Activated naive CD4-positive, alpha-beta T cell treated with anti-CD3 and anti-CD28 coated beads, Interleukin-2, amount 50 U/mL, for 72 hours (primary cell): ENCODE measurements around the gene TMPRSS9. TPM values are rescaled to one million over a fixed set of nuclear protein-coding genes. Genes with fewer than 3 reads are reported as not detected.
A peak's percentile ranks its signal among the peaks of the same experiment; 100 is the strongest.

Experiments used
- ATAC-seq, 2 donors: fragments of 150-1000 bp; cut with Tn5 transposase; 2 replicates each; pipeline ENCODE4 v1.10.0; 2021; ENCODE audit warnings: mild to moderate bottlenecking in 2 of 2, moderate library complexity in 2 of 2
- DNase-seq, 2 donors: peaks; one replicate each; pipeline ENCODE4 v3.0.0; 2021 to 2022; ENCODE audit warnings: low spot score in 2 of 2
- H3K27ac Mint-ChIP-seq, 2 donors: one replicate each; pipeline ENCODE4 v1.8.0; 2022; ENCODE audit warnings: mild to moderate bottlenecking in 2 of 2, mixed read lengths in 2 of 2
- H3K36me3 Mint-ChIP-seq, 2 donors: one replicate each; pipeline ENCODE4 v1.8.0; 2022; ENCODE audit warnings: mixed read lengths in 2 of 2
- H3K9me3 Mint-ChIP-seq, 2 donors: one replicate each; pipeline ENCODE4 v1.8.0; 2022; ENCODE audit warnings: mixed read lengths in 2 of 2
- total RNA-seq, 2 donors: library from RNA; stranded (reverse); gene quantifications; one replicate each; pipeline ENCODE4 v1.2.3, GENCODE V29; 2022

Gene TMPRSS9
- total RNA-seq, 2 donors from 2014 or later, result not detected

DNA sequence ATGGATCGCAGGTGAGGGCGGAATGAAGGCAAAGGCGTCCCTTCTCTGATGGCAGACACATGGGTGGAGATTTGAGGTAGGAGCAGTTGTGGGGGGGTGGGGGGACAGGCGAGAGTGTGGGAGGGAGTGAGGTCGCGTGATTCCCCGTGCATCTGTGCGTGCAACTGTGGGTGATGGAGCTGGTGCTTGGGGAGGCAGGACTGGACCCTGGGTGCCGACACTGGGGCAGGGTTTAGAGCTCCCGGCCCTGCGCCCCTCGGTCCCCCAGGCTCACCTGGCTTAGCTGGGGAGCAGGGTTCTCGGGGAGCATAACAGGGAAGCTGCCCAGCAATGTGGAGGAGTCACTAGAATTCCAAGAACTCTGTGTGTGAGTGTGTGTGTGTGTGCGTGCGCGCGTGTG is 3.4 kb downstream of the TMPRSS9 start:
- DNase-seq, result no peak
- Mint-ChIP-seq H3K36me3 (no peaks in the 10 kb centered on the region), H3K27ac (no peak overlapping the region)

DNA sequence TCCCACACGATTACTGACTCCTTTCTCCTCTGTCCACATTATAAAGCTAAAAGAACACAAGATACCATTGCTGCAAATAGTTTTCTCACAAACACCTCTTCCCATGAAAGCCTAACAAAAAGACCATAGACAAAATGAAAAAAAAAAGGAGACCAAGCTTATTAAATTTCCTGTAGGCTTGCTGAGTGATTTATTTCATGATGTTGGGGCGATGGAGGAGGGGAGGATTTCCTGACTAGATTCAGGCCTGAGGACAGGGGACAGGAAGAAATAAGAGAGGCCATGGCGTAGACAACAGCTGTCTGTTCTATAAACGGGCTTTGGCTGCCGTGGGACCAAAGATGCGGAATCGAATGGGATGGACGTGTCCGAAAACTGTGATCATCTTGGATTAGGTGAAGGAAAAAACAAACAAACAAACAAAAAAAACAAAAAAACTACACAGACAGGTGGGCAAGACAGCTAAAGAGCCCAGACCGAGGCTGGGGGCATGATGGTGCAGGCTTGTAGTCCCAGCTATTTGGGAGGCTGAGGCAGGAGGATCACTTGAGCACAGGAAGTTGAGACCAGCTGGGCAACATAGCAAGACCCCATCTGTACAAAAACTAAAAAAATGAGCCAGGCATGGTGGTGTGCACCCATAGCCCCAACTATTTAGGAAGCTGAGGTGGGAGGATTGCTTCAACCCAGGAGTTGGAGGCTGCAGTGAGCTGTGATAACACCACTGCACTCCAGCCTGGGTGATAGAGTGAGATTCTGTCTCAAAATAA is 5.3 kb downstream of the TMPRSS9 start:
- no peak overlapping the region for H3K27ac Mint-ChIP-seq
- ATAC-seq, result no peak
- no peak for DNase-seq
- H3K9me3 Mint-ChIP-seq, result no peaks in the 10 kb centered on the region
- no peaks in the 10 kb centered on the region for H3K36me3 Mint-ChIP-seq

More for the DNA sequence above, 3.4 kb downstream of the TMPRSS9 start:
- ATAC-seq, result no peak
- no peaks in the 10 kb centered on the region for H3K9me3 Mint-ChIP-seq

DNA sequence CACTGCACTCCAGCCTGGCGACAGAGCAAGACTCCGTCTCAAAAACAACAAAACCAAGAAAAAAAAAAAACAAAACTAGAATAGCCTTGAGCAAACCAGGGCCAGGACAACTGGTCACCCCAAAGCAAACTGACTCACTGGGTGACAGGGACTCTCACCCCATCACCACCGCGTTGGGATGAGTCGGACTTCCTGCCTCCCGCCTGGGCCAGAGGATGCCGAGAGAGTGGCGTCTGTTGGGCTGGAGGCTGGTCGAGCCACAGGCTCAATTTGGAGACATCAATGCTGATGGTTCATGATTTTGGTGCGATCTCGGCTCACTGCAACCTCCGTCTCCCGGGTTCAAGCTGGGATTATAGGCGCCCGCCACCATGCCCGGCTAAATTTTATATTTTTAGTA is 11.6 kb downstream of the TMPRSS9 start:
- ATAC-seq (peak in 1 of 2 donors; percentile 60), DNase-seq (no peak)
- Mint-ChIP-seq H3K27ac (no peak overlapping the region), H3K9me3 (no peaks in the 10 kb centered on the region), H3K36me3 (peaks cover 0 to 14% of the 10 kb centered on the region in 2 donors)

DNA sequence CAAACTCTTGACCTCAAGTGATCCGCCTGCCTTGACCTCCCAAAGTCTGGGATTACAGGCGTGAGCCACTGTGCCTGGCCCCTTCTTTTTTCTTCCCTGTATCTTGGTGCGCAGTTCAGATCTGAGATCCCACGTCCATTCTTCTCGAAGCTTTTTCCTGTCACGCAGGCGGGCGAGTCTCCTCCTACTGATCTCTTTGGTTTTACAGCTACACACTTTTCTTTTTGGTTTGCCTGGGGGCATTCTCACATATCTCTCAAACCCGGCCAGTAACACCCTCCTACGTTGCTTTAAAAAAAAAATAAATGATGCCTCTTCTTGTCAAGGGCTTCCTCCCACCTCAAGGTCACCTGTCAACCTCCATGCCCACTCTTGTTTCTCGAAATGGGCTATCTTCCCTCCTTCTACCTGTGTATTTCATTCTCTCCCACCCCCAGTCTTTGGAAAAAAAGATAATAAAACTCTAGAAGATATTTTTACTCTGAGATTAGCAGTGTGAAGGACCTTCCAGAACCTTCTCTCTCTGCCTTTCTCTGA is 12.1 kb downstream of the TMPRSS9 start:
- Mint-ChIP-seq H3K36me3 (peaks cover 0 to 14% of the 10 kb centered on the region in 2 donors), H3K27ac (no peak overlapping the region), H3K9me3 (no peaks in the 10 kb centered on the region)
- DNase-seq, result no peak
- no peak for ATAC-seq

DNA sequence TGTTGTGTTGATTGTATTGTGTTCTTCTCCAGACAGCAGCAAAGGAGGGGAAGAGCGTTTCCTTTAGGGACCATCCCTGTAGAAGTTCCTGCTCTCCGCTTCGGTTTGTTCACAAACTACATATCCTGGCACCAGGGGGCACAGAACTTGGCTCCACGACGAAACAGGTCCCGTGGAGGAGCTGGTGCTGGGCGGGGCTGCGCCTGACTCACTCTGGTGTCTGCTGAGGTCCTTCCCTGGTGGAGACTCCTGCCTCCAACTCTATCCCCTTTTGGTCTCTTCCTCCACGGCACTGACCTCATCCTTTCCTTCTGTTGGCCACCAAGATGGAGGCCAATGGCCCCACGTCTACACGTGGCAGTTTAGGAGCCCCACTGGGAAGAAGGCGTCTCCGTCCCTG is 14.7 kb downstream of the TMPRSS9 start:
- Mint-ChIP-seq H3K9me3 (peaks cover 0 to 14% of the 10 kb centered on the region in 2 donors), H3K27ac (no peak overlapping the region), H3K36me3 (peaks cover 0 to 36% of the 10 kb centered on the region in 2 donors)
- ATAC-seq, result no peak
- DNase-seq, result no peak

DNA sequence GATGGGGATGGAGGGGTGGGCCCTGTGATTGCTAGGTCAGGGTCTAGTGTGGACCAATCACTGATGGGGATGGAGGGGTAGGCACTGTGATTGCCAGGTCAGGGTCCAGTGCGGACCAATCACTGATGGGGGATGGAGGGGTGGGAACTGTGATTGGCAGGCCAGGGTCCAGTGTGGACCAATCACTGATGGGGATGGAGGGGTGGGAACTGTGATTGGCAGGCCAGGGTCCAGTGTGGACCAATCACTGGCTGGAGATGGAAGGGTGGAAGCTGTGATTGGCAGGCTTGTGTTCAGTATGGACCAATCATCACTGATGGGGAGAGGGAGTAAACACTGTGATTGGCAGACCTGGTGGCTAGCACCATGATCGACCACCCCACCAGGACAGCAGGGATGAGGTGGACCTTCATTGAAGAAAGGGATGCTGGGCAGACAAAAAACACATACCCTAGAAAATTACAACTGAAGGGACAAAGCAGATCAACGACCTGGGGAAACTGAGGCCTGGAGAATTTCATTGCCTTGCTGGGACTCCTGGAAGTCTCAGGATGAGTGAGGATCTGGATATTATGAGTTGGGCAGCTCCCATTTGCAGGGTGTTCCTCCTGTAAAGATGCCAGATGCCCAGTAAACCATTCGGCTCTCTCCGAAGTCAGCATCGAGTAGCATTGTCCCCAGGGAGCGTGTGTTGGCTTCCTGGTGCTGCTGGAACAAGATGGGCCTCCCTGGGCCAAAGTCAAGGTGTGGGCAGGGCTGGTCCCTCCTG is 15.5 kb downstream of the TMPRSS9 start:
- DNase-seq, result no peak
- Mint-ChIP-seq H3K36me3 (peaks cover 0 to 38% of the 10 kb centered on the region in 2 donors), H3K9me3 (peaks cover 0 to 15% of the 10 kb centered on the region in 2 donors), H3K27ac (no peak overlapping the region)
- ATAC-seq, result peak; percentile 50 to 89

DNA sequence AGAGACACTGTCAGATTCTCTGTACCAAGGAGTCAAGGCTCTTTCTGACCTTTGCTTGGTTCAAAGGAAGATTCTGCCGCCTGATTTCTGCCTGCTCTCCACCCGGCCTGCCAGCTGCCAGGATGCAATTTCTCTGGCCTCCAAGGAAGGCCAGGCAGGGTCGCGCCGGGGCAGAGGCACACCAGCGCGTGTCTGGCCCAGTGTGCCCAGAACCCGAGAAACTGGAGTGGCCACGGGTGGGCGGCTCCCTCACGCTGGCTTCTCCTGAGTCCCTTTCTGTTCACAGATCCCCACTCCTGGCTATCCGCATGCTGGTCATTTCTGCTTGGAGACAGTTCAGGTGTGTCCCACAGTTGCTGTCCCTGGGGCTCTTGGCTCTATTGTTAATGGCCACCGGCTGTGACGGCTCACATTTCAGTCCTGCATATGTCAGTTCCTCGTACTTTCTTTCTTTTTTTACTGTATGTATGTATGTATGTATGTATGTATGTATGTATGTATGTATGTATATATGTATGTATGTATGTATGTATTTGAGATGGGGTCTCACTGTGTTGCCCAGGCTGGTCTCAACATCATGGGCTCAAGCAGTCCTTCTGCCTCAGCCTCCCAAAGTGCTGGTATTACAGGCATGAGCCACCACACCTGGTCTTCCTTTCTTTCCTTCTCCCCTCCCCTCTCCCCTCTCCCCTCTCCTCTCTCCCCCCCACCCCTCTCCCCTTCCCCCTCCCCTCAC is 16.9 kb downstream of the TMPRSS9 start:
- peaks cover 0 to 20% of the 10 kb centered on the region in 2 donors for H3K9me3 Mint-ChIP-seq
- ATAC-seq (peak in 1 of 2 donors; percentile 44), DNase-seq (no peak)
- H3K27ac Mint-ChIP-seq, result peak overlapping the region in 1 of 2 donors; percentile 47
- peaks cover 0 to 37% of the 10 kb centered on the region in 2 donors for H3K36me3 Mint-ChIP-seq

DNA sequence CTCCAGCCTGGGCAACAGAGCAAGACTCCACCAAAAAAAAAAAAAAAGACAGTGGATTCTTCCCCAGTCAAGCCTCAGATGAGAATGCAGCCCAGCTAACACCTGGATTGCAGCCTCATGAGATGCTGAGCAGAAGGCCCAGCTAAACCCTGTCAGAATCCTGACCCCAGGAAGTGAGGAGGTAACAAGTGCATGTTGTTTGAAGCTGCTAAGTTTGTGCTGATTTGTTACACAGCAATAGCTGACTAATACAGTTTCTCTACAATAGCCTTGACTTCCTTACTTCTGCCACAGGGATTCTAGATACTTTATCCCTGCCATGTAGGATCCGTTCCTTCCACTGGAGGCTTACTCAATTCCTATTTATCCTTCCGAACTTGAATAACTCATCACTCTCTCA is 20.5 kb downstream of the TMPRSS9 start:
- Mint-ChIP-seq H3K36me3 (peaks cover 0 to 32% of the 10 kb centered on the region in 2 donors), H3K9me3 (peaks cover 0 to 20% of the 10 kb centered on the region in 2 donors), H3K27ac (no peak overlapping the region)
- ATAC-seq, result no peak
- no peak for DNase-seq

DNA sequence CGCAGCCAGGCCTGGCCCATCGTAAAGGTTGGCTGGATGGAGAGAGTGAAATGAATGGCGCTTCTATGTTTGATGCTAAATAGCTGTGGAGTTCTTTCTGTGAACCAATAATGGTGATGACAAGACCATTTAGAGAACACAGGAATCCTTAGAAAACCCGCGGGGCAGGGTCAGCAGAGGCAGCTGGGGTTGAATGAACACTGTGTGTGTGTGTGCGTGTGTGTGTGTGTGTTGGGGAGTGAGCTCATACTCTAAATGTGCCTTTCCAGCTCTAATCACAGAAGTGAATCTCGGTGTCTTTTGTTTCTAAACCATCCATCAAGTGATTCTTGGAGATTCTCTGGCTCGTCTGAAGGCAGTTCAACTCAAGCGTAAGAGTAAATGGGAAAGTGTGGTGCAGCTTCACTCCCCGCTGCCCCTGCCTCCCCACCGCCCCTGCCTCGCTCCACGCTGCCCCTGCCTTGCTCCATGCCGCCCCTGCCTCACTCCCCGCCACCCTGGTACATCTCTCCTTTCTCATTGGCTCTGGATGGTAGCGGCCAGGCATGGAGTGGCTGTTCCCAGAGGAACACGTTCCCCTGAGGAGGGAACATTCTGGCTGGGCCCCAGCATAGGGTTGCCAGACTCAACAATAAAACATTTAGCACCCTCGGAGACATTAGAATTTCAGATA is 21.2 kb downstream of the TMPRSS9 start:
- Mint-ChIP-seq H3K27ac (no peak overlapping the region), H3K36me3 (peaks cover 0 to 32% of the 10 kb centered on the region in 2 donors), H3K9me3 (peaks cover 0 to 20% of the 10 kb centered on the region in 2 donors)
- no peak for DNase-seq
- ATAC-seq, result no peak

DNA sequence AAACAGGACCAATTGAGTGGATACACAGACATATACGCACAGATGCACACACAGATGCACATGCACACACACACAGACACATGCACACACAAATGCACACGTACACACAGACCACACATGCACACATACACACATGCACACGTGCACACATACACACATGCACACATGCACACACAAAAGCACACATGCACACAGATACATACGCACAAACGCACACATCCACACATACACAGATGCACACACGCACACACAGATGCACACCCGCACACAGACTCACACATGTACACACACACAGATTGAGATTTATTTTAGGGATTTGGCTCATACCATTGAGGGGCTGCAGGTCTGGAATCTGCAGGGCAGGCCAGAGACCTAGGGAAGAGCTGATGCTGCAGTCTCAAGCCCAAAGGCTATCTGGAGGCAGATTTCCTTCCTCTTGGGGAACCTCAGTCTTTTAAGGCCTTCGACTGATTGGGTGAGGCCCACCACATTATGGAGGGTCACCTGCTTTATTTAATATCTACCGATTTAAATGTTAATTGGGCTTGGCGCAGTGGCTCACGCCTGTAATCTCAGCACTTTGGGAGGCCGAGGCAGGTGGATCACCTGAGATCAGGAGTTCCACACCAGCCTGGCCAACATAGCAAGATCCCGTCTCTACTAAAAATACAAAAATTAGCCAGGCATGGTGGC is 22.6 kb downstream of the TMPRSS9 start:
- DNase-seq, result no peak
- Mint-ChIP-seq H3K27ac (no peak overlapping the region), H3K36me3 (peaks cover 0 to 29% of the 10 kb centered on the region in 2 donors)

DNA sequence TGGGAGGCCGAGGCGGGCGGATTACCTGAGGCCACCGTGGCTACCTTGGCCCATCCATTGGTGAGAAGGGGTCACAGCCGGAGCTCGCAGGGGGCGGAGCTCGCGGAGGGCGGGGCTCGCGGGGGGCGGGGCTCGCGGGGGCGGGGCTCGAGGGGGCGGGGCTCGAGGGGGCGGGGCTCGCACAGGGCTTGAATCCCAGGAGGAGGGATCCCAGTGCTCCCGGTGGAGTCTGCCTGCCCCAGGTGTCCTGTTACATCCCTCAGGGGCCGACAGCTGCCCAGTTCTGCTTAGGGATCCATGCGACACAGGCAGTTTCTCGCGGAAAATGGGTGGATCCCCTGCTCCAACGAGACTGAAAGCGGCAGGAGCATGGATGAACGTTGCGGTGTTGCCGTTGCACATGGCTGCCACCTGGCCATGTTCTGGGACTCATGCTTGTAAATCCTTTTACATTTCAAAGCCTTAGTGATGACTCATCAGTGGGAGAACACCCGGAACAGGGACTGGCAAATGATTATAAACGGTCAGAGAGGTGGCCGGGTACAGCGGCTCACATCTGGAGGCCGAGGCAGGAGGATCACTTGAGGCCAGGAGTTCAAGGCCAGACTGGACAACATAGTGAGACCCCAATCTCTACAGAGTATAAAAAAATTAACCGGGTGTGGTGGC is 25.1 kb downstream of the TMPRSS9 start:
- DNase-seq (no peak), ATAC-seq (no peak)
- H3K27ac Mint-ChIP-seq, result no peak overlapping the region
- H3K36me3 Mint-ChIP-seq, result peaks cover 0 to 6% of the 10 kb centered on the region in 2 donors
- peaks cover 0 to 5% of the 10 kb centered on the region in 2 donors for H3K9me3 Mint-ChIP-seq

More for the DNA sequence above, 22.6 kb downstream of the TMPRSS9 start:
- ATAC-seq, result no peak
- peaks cover 0 to 16% of the 10 kb centered on the region in 2 donors for H3K9me3 Mint-ChIP-seq

DNA sequence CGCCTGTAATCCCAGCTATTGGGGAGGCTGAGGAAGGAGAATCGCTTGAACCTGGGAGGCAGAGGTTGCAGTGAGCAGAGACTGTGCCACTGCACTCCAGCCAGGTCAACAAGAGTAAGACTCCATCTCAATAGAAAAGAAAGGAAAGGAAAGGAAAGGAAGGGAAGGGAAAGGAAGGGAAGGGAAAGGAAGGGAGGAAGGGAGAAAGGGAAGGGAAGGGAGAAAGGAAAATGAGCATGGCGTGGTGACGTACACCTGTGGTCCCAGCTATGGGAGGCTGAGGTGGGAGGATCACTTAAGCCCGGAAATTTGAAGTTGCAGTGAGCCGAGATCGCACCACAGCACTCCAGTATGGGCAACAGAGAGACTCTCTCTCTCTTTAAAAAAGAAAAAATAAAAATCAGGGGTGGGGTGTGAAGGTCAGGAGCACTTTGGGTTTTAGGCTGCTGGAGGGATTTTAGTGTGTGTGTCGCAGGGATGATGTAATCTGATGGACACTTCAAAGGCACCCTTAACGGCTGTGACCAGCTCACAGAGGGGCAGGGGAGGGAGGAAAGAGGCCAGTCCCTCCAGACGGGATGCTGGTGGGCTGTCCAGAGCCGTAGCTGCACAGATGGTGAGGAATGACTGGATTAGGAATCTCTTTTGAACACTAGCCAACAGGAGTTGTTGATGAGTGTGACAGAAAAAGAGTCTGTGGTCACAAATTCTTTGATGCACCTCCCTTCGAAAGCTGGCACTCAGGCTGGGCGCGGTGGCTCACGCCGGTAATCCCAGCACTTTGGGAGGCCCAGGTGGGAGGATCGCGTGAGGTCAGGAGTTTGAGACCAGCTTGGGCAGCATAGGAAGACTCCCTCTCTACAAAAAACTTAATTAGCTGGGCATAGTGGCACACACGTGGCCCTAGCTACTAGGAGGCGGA is 27.6 kb downstream of the TMPRSS9 start:
- Mint-ChIP-seq H3K9me3 (no peaks in the 10 kb centered on the region), H3K27ac (no peak overlapping the region), H3K36me3 (no peaks in the 10 kb centered on the region)
- ATAC-seq (no peak), DNase-seq (no peak)

DNA sequence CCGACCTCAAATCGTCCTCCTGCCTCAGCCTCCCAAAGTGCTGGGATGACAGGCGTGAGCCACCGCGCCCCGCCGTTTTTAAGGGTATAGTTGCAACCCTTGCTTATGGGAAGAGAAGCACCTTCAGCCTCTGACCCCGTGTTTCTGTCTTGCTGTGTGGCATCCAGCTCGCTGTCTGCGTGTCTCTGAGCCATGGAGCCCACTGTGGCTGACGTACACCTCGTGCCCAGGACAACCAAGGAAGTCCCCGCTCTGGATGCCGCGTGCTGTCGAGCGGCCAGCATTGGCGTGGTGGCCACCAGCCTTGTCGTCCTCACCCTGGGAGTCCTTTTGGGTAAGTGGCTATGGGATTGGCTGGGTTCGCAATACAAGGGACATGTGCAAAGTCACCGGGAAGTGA is 29.5 kb downstream of the TMPRSS9 start:
- DNase-seq (no peak), ATAC-seq (no peak)

DNA sequence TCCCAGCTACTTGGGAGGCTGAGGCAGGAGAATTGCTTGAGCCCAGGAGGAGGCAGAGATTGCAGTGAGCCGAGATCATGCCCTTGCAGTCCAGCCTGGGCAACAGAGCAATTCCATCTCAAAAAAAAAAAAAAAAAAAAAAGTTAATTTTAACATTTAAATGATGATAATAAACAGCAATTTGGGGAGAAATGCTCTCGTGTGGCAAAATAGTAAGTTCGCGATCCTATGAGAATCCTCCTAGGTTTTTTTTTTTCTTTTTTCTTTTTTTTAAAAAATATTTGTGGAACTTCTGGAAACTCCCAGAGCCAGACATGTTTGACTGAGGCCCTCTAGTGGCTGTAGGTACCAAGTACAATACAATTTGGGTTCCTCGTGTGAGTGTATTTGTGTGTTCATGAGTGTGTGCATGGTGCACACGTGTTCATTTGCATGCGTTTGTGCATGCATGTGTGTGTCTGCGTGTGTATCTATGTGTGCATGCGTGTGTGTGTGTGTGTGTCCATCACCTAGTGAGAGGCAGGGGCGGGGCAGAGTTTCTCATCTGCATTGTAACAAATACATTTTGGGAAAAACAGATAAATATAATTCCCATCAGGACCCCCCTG is 31.2 kb downstream of the TMPRSS9 start:
- ATAC-seq, result peak; percentile 63 to 66
- Mint-ChIP-seq H3K9me3 (no peaks in the 10 kb centered on the region), H3K27ac (no peak overlapping the region), H3K36me3 (no peaks in the 10 kb centered on the region)
- DNase-seq, result peak in 1 of 2 donors; percentile 37

More for the DNA sequence above, 29.5 kb downstream of the TMPRSS9 start:
- no peaks in the 10 kb centered on the region for H3K9me3 Mint-ChIP-seq
- no peaks in the 10 kb centered on the region for H3K36me3 Mint-ChIP-seq
- no peak overlapping the region for H3K27ac Mint-ChIP-seq
